Activated naive CD8-positive, alpha-beta T cell treated with anti-CD3 and anti-CD28 coated beads, Interleukin-2, amount 50 U/mL, for 24 hours (primary cell): ENCODE results near the gene GTF2H4.

Source experiments
- ATAC-seq: fragments of 150-1000 bp; cut with Tn5 transposase; one replicate; pipeline ENCODE4 v1.10.0; 2021
- DNase-seq: peaks from one replicate; pipeline ENCODE4 v3.0.0; 2021
- H3K27ac Mint-ChIP-seq: one replicate; pipeline ENCODE4 v1.8.0; 2021; ENCODE audit warnings: mild to moderate bottlenecking, mixed read lengths
- H3K27me3 Mint-ChIP-seq: one replicate; pipeline ENCODE4 v1.8.0; 2021; ENCODE audit warnings: mixed read lengths
- H3K36me3 Mint-ChIP-seq: one replicate; pipeline ENCODE4 v1.8.0; 2021; ENCODE audit warnings: low read depth, mixed read lengths
- H3K4me1 Mint-ChIP-seq: one replicate; pipeline ENCODE4 v1.8.0; 2021; ENCODE audit warnings: mixed read lengths
- H3K4me3 Mint-ChIP-seq: one replicate; pipeline ENCODE4 v1.8.0; 2021; ENCODE audit warnings: mild to moderate bottlenecking, moderate library complexity, mixed read lengths
- H3K9me3 Mint-ChIP-seq: one replicate; pipeline ENCODE4 v1.8.0; 2021; ENCODE audit warnings: mixed read lengths

Gene GTF2H4

GRCh38 chr6:30960907-30961673 is 53.1 kb downstream of the GTF2H4 start:
- Mint-ChIP-seq H3K27me3 (peaks cover 36% of the 10 kb centered on the region), H3K9me3 (no peaks in the 10 kb centered on the region), H3K4me3 (no peak overlapping the region), H3K36me3 (no peaks in the 10 kb centered on the region), H3K4me1 (peaks cover 11% of the 10 kb centered on the region), H3K27ac (no peak overlapping the region)
- no peak for ATAC-seq
- DNase-seq: no peak

GRCh38 chr6:30962716-30963115 is 54.7 kb downstream of the GTF2H4 start:
- DNase-seq: no peak

GRCh38 chr6:30963641-30964040 is 55.6 kb downstream of the GTF2H4 start:
- Mint-ChIP-seq H3K27me3 (peaks cover 28% of the 10 kb centered on the region), H3K36me3 (no peaks in the 10 kb centered on the region), H3K9me3 (no peaks in the 10 kb centered on the region), H3K4me3 (no peak overlapping the region), H3K27ac (no peak overlapping the region), H3K4me1 (peaks cover 9% of the 10 kb centered on the region)
- DNase-seq (no peak), ATAC-seq (no peak)

More at GRCh38 chr6:30962716-30963115, 54.7 kb downstream of the GTF2H4 start:
- Mint-ChIP-seq H3K9me3 (no peaks in the 10 kb centered on the region), H3K4me1 (peaks cover 9% of the 10 kb centered on the region), H3K27me3 (peaks cover 28% of the 10 kb centered on the region), H3K36me3 (no peaks in the 10 kb centered on the region), H3K27ac (no peak overlapping the region), H3K4me3 (no peak overlapping the region)
- no peak for ATAC-seq
